ENCODE measurements around the gene KLHDC10. TPM values are rescaled to one million over a fixed set of nuclear protein-coding genes. Genes with fewer than 3 reads are reported as not detected.
A peak's percentile ranks its signal among the peaks of the same experiment; 100 is the strongest.

KLHDC10 gene
- total and polyA plus RNA-seq, 2 of the 13 experiments (the other 11 are each of a cell fraction or from before 2014, with no cell fraction given), result 11.9 to 21.6 TPM

DNA sequence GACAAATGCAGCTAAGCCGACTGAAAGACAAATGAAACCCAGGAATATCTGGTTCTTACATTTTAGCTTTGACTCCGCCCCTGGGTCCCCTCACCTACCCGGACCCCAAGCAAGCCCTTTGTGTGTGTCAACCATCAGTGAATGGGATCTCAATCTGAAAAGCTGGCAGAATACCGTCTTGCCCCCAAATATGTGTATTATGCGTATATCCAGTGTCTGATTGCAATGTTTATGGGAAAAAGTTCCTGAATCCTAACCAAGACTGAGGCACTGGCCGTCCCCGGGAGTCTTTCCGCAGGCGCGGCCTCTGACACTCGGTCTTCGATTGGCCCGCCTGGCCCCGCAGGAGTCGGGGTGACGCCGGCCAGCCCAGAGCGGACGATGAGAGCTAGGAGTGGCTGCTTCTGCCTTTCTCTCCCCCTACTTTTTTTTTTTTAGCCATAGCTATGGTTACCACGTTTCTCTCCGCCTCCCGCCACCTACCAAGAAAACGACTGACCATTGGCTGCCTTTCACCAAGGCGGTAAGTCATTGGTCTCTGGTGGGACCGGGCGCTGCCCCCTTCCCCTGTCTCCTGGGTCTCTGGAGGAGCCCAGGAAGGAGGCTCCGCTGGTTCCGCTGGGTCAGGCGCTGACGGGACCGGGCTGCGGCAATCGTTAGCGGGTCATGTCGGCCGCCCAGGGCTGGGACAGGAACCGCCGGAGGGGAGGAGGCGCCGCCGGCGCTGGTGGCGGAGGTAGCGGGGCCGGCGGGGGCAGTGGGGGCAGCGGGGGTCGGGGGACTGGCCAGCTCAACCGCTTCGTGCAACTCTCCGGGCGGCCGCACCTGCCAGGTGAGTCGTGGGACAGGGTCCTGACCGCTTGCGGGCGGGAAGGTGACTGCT lies at the start of gene KLHDC10 (continued):
- TF ChIP-seq, protein P1, sequence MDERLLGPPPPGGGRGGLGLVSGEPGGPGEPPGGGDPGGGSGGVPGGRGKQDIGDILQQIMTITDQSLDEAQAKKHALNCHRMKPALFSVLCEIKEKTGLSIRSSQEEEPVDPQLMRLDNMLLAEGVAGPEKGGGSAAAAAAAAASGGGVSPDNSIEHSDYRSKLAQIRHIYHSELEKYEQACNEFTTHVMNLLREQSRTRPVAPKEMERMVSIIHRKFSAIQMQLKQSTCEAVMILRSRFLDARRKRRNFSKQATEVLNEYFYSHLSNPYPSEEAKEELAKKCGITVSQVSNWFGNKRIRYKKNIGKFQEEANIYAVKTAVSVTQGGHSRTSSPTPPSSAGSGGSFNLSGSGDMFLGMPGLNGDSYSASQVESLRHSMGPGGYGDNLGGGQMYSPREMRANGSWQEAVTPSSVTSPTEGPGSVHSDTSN (CRISPR knock-in tag; IDR thresholded peaks at IDR 0.05), result no peak
- TF ChIP-seq RFX1 (IDR thresholded peaks at IDR 0.05), result peak; percentile 90
- TF ChIP-seq ZNF607 (CRISPR knock-in tag; IDR thresholded peaks at IDR 0.05; ENCODE audit: borderline replicate concordance), result no peak; the same call in 1 of the 2 replicates
- peak; percentile 30; the same call in 1 of the 2 replicates for TF ChIP-seq KLF12 (CRISPR knock-in tag; IDR thresholded peaks at IDR 0.05; ENCODE audit: borderline replicate concordance)
- TF ChIP-seq, protein P2, sequence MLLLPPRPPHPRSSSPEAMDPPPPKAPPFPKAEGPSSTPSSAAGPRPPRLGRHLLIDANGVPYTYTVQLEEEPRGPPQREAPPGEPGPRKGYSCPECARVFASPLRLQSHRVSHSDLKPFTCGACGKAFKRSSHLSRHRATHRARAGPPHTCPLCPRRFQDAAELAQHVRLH (CRISPR knock-in tag; IDR thresholded peaks at IDR 0.05; ENCODE audit: borderline replicate concordance, low read depth), result peak; percentile 82; the same call in 1 of the 2 replicates
- TF ChIP-seq, protein P3, sequence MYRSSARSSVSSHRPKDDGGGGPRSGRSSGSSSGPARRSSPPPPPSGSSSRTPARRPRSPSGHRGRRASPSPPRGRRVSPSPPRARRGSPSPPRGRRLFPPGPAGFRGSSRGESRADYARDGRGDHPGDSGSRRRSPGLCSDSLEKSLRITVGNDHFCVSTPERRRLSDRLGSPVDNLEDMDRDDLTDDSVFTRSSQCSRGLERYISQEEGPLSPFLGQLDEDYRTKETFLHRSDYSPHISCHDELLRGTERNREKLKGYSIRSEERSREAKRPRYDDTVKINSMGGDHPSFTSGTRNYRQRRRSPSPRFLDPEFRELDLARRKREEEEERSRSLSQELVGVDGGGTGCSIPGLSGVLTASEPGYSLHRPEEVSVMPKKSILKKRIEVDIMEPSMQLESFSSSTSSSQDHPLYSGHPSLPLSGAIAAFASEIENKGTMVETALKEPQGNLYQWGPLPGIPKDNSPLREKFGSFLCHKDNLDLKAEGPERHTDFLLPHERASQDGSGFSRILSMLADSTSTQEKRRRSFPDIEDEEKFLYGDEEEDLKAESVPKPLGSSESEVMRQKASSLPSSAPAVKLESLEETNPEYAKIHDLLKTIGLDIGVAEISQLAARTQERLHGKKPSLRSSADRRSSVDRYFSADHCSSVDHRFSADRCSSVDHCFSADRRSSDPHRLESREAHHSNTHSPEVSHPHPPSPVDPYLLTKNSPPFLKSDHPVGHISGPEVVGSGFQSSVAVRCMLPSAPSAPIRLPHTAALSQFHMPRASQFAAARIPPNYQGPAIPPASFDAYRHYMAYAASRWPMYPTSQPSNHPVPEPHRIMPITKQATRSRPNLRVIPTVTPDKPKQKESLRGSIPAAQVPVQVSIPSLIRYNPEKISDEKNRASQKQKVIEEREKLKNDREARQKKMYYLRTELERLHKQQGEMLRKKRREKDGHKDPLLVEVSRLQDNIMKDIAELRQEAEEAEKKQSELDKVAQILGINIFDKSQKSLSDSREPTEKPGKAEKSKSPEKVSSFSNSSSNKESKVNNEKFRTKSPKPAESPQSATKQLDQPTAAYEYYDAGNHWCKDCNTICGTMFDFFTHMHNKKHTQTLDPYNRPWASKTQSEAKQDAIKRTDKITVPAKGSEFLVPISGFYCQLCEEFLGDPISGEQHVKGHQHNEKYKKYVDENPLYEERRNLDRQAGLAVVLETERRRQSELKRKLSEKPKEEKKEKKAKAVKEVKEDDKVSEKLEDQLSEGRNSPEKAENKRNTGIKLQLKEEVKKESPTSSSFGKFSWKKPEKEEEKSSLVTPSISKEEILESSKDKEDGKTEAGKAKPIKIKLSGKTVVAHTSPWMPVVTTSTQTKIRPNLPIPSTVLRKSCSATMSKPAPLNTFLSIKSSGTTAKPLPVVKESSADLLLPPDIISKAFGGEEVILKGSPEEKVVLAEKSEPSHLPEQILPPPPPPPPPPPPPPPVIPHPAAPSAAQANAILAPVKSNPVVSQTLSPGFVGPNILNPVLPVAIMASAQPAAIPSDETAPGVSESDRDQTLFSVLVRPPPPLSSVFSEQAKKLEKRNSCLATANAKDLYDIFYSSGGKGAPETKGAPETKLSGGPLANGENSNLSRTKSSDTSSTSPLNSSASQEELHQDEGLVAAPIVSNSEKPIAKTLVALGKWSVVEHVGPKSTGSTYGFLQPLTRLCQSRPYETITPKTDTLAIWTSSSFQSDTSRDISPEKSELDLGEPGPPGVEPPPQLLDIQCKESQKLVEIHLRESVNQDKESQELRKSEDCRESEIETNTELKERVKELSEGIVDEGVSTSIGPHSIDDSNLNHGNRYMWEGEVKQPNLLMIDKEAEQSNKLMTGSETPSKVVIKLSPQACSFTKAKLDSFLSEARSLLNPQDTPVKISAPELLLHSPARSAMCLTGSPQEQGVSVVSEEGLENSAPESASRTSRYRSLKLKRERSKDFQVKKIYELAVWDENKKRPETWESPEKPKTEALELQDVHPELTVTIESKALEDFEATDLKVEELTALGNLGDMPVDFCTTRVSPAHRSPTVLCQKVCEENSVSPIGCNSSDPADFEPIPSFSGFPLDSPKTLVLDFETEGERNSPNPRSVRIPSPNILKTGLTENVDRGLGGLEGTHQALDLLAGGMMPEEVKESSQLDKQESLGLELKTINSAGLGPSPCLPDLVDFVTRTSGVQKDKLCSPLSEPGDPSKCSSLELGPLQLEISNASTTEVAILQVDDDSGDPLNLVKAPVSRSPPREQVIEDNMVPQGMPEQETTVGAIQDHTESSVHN (CRISPR knock-in tag; IDR thresholded peaks at IDR 0.05), result no peak
- TF ChIP-seq ZFP82 (CRISPR knock-in tag; IDR thresholded peaks at IDR 0.05; ENCODE audit: borderline replicate concordance), result 0 out of 2 replicates have a peak, but pooled peaks have one; percentile 4
- no peak for TF ChIP-seq NCOA1 (CRISPR knock-in tag; IDR thresholded peaks at IDR 0.05)
- TF ChIP-seq XBP1 (CRISPR knock-in tag; IDR thresholded peaks at IDR 0.05), result no peak
- TF ChIP-seq ZNF468 (CRISPR knock-in tag; IDR thresholded peaks at IDR 0.05), result no peak
- TF ChIP-seq, protein P4, sequence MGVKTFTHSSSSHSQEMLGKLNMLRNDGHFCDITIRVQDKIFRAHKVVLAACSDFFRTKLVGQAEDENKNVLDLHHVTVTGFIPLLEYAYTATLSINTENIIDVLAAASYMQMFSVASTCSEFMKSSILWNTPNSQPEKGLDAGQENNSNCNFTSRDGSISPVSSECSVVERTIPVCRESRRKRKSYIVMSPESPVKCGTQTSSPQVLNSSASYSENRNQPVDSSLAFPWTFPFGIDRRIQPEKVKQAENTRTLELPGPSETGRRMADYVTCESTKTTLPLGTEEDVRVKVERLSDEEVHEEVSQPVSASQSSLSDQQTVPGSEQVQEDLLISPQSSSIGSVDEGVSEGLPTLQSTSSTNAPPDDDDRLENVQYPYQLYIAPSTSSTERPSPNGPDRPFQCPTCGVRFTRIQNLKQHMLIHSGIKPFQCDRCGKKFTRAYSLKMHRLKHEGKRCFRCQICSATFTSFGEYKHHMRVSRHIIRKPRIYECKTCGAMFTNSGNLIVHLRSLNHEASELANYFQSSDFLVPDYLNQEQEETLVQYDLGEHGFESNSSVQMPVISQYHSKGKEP (CRISPR knock-in tag; IDR thresholded peaks at IDR 0.05), result no peak
- peak; percentile 31; the same call in 1 of the 2 replicates for TF ChIP-seq BORCS8-MEF2B (CRISPR knock-in tag; IDR thresholded peaks at IDR 0.05)
- TF ChIP-seq ZNF629 (CRISPR knock-in tag; conservative IDR thresholded peaks at IDR 0.05), result no peak
- TF ChIP-seq ZBTB3 (CRISPR knock-in tag; IDR thresholded peaks at IDR 0.05; ENCODE audit: borderline replicate concordance, low read depth), result no peak; the same call in 1 of the 2 replicates
- no peak; the same call in 1 of the 2 replicates for TF ChIP-seq WIZ (CRISPR knock-in tag; IDR thresholded peaks at IDR 0.05)
- TF ChIP-seq ISL2 (CRISPR knock-in tag; IDR thresholded peaks at IDR 0.05), result peak; percentile 64; the same call in 1 of the 2 replicates
- TF ChIP-seq ZBTB38 (CRISPR knock-in tag; IDR thresholded peaks at IDR 0.05), result 0 out of 2 replicates have a peak, but pooled peaks have one; percentile 34
- no peak for TF ChIP-seq ZNF367 (CRISPR knock-in tag; IDR thresholded peaks at IDR 0.05; ENCODE audit: borderline replicate concordance)
